GM21825 (cell line): ENCODE results near the gene DNAJB2.
"Not testable (repeated sequence)": the region's sequence is repeated elsewhere in the genome, so short reads cannot be mapped to it uniquely, and the experiment has no call there.

Experiments
- ATAC-seq: cut with Tn5 transposase; IDR thresholded peaks from one replicate; pipeline ENCODE4 v1.9.1; 2021; ENCODE audit warnings: mild to moderate bottlenecking, moderate library complexity; ENCODE audit not compliant: unreplicated experiment

The DNAJB2 gene

GRCh38 chr2:219298759-219299371 lies 19.7 kb downstream of the DNAJB2 start:
- peak; percentile 44 for ATAC-seq

GRCh38 chr2:219299372-219299760 lies 20.2 kb downstream of the DNAJB2 start:
- ATAC-seq, result no peak

GRCh38 chr2:219300022-219300421 lies 20.9 kb downstream of the DNAJB2 start:
- no peak for ATAC-seq

GRCh38 chr2:219302412-219302968 lies 23.3 kb downstream of the DNAJB2 start:
- no peak for ATAC-seq

- ATAC-seq, result no peak
Measured at GRCh38 chr2:219304223-219304622, 25.1 kb downstream of the DNAJB2 start.

GRCh38 chr2:219306047-219306446 lies 26.9 kb downstream of the DNAJB2 start:
- no peak for ATAC-seq

GRCh38 chr2:219308142-219309101 lies 29.3 kb downstream of the DNAJB2 start:
- ATAC-seq, result no peak

GRCh38 chr2:219309278-219309677 lies 30.1 kb downstream of the DNAJB2 start, which contains the start of gene PTPRN:
PTPRN (minus strand) TSS chr2:219309401; CDS start chr2:219309332, 69 bp downstream.
- no peak for ATAC-seq

GRCh38 chr2:219312683-219313263 lies 33.6 kb downstream of the DNAJB2 start:
- ATAC-seq, result not testable (repeated sequence)

GRCh38 chr2:219314804-219315468 lies 35.8 kb downstream of the DNAJB2 start:
- ATAC-seq, result no peak

- ATAC-seq, result no peak
Measured at GRCh38 chr2:219323434-219323833, 44.3 kb downstream of the DNAJB2 start.

GRCh38 chr2:219325136-219325535 lies 46.0 kb downstream of the DNAJB2 start:
- ATAC-seq, result no peak

- no peak for ATAC-seq
Measured at GRCh38 chr2:219325657-219326315, 46.6 kb downstream of the DNAJB2 start.

- ATAC-seq, result no peak
Measured at GRCh38 chr2:219327719-219328118, 48.6 kb downstream of the DNAJB2 start.

- no peak for ATAC-seq
Measured at GRCh38 chr2:219331560-219332213, 52.5 kb downstream of the DNAJB2 start.

- no peak for ATAC-seq
Measured at GRCh38 chr2:219332542-219332941, 53.4 kb downstream of the DNAJB2 start, which contains the start of gene RESP18. RESP18 (minus strand) TSS chr2:219332744.

GRCh38 chr2:219334076-219334475 lies 54.9 kb downstream of the DNAJB2 start:
- ATAC-seq, result no peak

- ATAC-seq, result no peak
Measured at GRCh38 chr2:219335373-219335786, 56.2 kb downstream of the DNAJB2 start.
